Breast epithelium (tissue), 3 donors: ENCODE results near the gene CLUH.

Experiments
- CTCF ChIP-seq, 3 donors: fragments of 450-650 bp; IDR thresholded peaks; one replicate each; pipeline ENCODE4 v1.5.1; 2016 to 2017; ENCODE audit warnings: antibody characterized with exemption in 3 of 3, mild to moderate bottlenecking in 3 of 3, moderate library complexity in 3 of 3
- POLR2A ChIP-seq: fragments of 450-650 bp; IDR thresholded peaks from one replicate; pipeline ENCODE4 v1.6.1; 2016; ENCODE audit warnings: antibody characterized with exemption, mild to moderate bottlenecking, moderate library complexity
- POLR2AphosphoS5 ChIP-seq, 3 donors: sonication (generic); formaldehyde crosslinking; IDR thresholded peaks; one replicate each; pipeline ENCODE4 v1.6.1; 2017; ENCODE audit warnings: antibody characterized with exemption in 3 of 3

DNA sequence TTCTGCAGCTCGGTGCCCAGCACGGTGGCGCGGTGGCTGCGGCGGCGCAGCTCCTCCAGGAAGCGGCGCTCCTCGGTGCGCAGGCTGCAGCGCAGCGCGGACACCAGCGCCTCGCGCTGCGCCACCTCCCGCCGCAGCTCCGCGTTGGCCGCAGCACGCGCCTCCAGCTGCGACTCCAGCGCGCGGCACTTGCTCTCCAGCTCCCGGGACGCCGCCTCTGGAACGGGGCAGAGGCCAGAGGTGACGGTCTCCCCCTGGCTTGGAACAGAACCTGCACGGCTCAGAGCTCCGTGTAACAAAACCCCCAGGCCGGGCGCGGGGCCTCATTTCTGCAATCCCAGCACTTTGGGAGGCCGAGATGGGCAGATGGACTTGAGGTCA, 13.2 kb upstream of the CLUH start:
- TF ChIP-seq CTCF (IDR thresholded peaks at IDR 0.05) (no peak), POLR2A (no peak), POLR2AphosphoS5 (IDR thresholded peaks at IDR 0.05) (no peak)
